Measurements from ENCODE around the gene CPSF4.

- TF ChIP-seq POLR2AphosphoS5 (IDR thresholded peaks at IDR 0.05; ENCODE audit: low read depth, low read length) (no peak), POLR2A (IDR thresholded peaks at IDR 0.05; ENCODE audit: low read depth, low read length) (no peak), TAF1 (IDR thresholded peaks at IDR 0.05; ENCODE audit: low read depth, low read length) (no peak), POU2F2 (IDR thresholded peaks at IDR 0.05; ENCODE audit: low read depth, low read length) (no peak), SPI1 (IDR thresholded peaks at IDR 0.05; ENCODE audit: low read depth, low read length) (peak; percentile 98), PAX5 (IDR thresholded peaks at IDR 0.05; ENCODE audit: insufficient read depth, low read length, severe bottlenecking) (no peak)
Measured at GRCh38 chr7:99473315-99473596, 34.5 kb downstream of the CPSF4 start.
